H9 (cell line): ENCODE measurements around the gene TRIM37. TPM values are rescaled to one million over a fixed set of nuclear protein-coding genes. Genes with fewer than 3 reads are reported as not detected.

Experiments used
- DNase-seq: peaks from one replicate; pipeline ENCODE4 v3.0.0-alpha.2; 2017
- H2AFZ ChIP-seq: one replicate; pipeline ENCODE4 v1.6.1; 2013; ENCODE audit warnings: mild to moderate bottlenecking, low read length, control low read depth, moderate library complexity
- H2AK5ac ChIP-seq: 2 replicates; pipeline ENCODE4 v1.6.1; 2013; ENCODE audit warnings: low read length, control low read depth, mixed read lengths; ENCODE audit not compliant: insufficient read length
- H2BK120ac ChIP-seq: one replicate; pipeline ENCODE4 v1.6.1; 2013; ENCODE audit warnings: low read depth, mild to moderate bottlenecking, low read length, control low read depth, inconsistent platforms; ENCODE audit not compliant: poor library complexity, severe bottlenecking
- H2BK12ac ChIP-seq: 2 replicates; pipeline ENCODE4 v1.6.1; 2013; ENCODE audit warnings: low read length, control low read depth, mixed read lengths, low read depth; ENCODE audit not compliant: insufficient read length
- H2BK15ac ChIP-seq: 2 replicates; pipeline ENCODE4 v1.6.1; 2013; ENCODE audit warnings: low read depth, low read length, control low read depth
- H2BK20ac ChIP-seq: one replicate; pipeline ENCODE4 v1.6.1; 2013; ENCODE audit warnings: low read depth, mild to moderate bottlenecking, low read length, control low read depth, inconsistent platforms; ENCODE audit not compliant: poor library complexity, severe bottlenecking
- H2BK5ac ChIP-seq: 2 replicates; pipeline ENCODE4 v1.6.1; 2013; ENCODE audit warnings: low read length, control low read depth, mixed read lengths; ENCODE audit not compliant: insufficient read length
- H3K14ac ChIP-seq: 2 replicates; pipeline ENCODE4 v1.6.1; 2013; ENCODE audit warnings: low read length, control low read depth; ENCODE audit not compliant: insufficient read depth
- H3K18ac ChIP-seq: 2 replicates; pipeline ENCODE4 v1.6.1; 2013; ENCODE audit warnings: low read depth, mild to moderate bottlenecking, mixed read lengths, low read length, control low read depth; ENCODE audit not compliant: insufficient read length
- H3K23ac ChIP-seq: 2 replicates; pipeline ENCODE4 v1.6.1; 2013; ENCODE audit warnings: low read length, control low read depth, mixed read lengths, low read depth; ENCODE audit not compliant: insufficient read length
- H3K23me2 ChIP-seq: 2 replicates; pipeline ENCODE4 v1.6.1; 2013; ENCODE audit warnings: low read depth, mild to moderate bottlenecking, mixed read lengths, low read length, control low read depth; ENCODE audit not compliant: insufficient read length, poor library complexity, severe bottlenecking
- H3K27ac ChIP-seq: 2 replicates; pipeline ENCODE4 v1.5.1; 2013; ENCODE audit warnings: low read length, control low read depth, mixed read lengths, low read depth; ENCODE audit not compliant: insufficient read length
- H3K27me3 ChIP-seq: 2 replicates; pipeline ENCODE4 v1.6.1; 2013; ENCODE audit warnings: low read length, control low read depth, inconsistent platforms; ENCODE audit not compliant: insufficient read depth
- H3K4ac ChIP-seq: 2 replicates; pipeline ENCODE4 v1.6.1; 2013; ENCODE audit warnings: low read depth, mild to moderate bottlenecking, control low read depth, inconsistent platforms, low read length, moderate library complexity
- H3K4me1 ChIP-seq: 2 replicates; pipeline ENCODE4 v1.6.1; 2013; ENCODE audit warnings: low read length, control low read depth, inconsistent platforms; ENCODE audit not compliant: insufficient read depth
- H3K4me2 ChIP-seq: 2 replicates; pipeline ENCODE4 v1.6.1; 2013; ENCODE audit warnings: low read length, control low read depth, mixed read lengths; ENCODE audit not compliant: insufficient read length, insufficient read depth
- H3K56ac ChIP-seq: 2 replicates; pipeline ENCODE4 v1.6.1; 2013; ENCODE audit warnings: low read depth, mild to moderate bottlenecking, mixed read lengths, low read length, control low read depth; ENCODE audit not compliant: insufficient read length
- H3K79me1 ChIP-seq: 2 replicates; pipeline ENCODE4 v1.6.1; 2013; ENCODE audit warnings: low read depth, mild to moderate bottlenecking, moderate library complexity, low read length, control low read depth, inconsistent platforms; ENCODE audit not compliant: insufficient read depth, poor library complexity, severe bottlenecking
- H3K79me2 ChIP-seq: 2 replicates; pipeline ENCODE4 v1.6.1; 2013; ENCODE audit warnings: low read length, control low read depth, inconsistent platforms; ENCODE audit not compliant: insufficient read depth
- H3K9ac ChIP-seq: 2 replicates; pipeline ENCODE4 v1.6.1; 2013; ENCODE audit warnings: low read length, control low read depth, mixed read lengths; ENCODE audit not compliant: insufficient read length; ENCODE audit errors: extremely low read depth
- H3K9me3 ChIP-seq: one replicate; pipeline ENCODE4 v1.6.1; 2013; ENCODE audit warnings: low read depth, low read length, inconsistent platforms; ENCODE audit not compliant: control insufficient read depth
- H3T11ph ChIP-seq: one replicate; pipeline ENCODE4 v1.6.1; 2013; ENCODE audit warnings: mild to moderate bottlenecking, low read length, control low read depth, inconsistent platforms
- H4K20me1 ChIP-seq: one replicate; pipeline ENCODE4 v1.6.1; 2013; ENCODE audit not compliant: control insufficient read depth, insufficient read length, insufficient read depth
- H4K5ac ChIP-seq: 2 replicates; pipeline ENCODE4 v1.6.1; 2013; ENCODE audit warnings: low read depth, mild to moderate bottlenecking, mixed read lengths, low read length, control low read depth; ENCODE audit not compliant: insufficient read length
- H4K8ac ChIP-seq: replicated peaks from 2 replicates; pipeline ENCODE4 v1.6.1; 2013; ENCODE audit warnings: low read length, control low read depth, mixed read lengths, low read depth; ENCODE audit not compliant: insufficient read length
- H4K91ac ChIP-seq: 2 replicates; pipeline ENCODE4 v1.6.1; 2013; ENCODE audit warnings: low read depth, mild to moderate bottlenecking, moderate library complexity, mixed read lengths, low read length, control low read depth; ENCODE audit not compliant: insufficient read length
- H3K27ac Mint-ChIP-seq, 3 experiments: 2 replicates in 2 of 3; 3 replicates in 1 of 3; pipeline ENCODE4 v1.8.0; 2020 to 2021; ENCODE audit warnings: mixed read lengths in 3 of 3, mild to moderate bottlenecking in 1 of 3, moderate library complexity in 1 of 3
- H3K27me3 Mint-ChIP-seq: 2 replicates; pipeline ENCODE4 v1.8.0; 2021; ENCODE audit warnings: low read depth, mild to moderate bottlenecking, moderate library complexity, mixed read lengths
- H3K36me3 Mint-ChIP-seq, 3 experiments: 2 replicates in 2 of 3; 3 replicates in 1 of 3; pipeline ENCODE4 v1.8.0; 2020 to 2021; ENCODE audit warnings: low read depth in 3 of 3, mixed read lengths in 3 of 3; ENCODE audit not compliant: insufficient read depth in 1 of 3
- H3K4me1 Mint-ChIP-seq, 2 experiments: 2 replicates each; pipeline ENCODE4 v1.8.0; 2020; ENCODE audit warnings: mixed read lengths in 2 of 2
- H3K4me3 Mint-ChIP-seq, 2 experiments: 2 replicates in 1 of 2; 3 replicates in 1 of 2; pipeline ENCODE4 v1.8.0; 2020 to 2021; ENCODE audit warnings: mild to moderate bottlenecking in 2 of 2, mixed read lengths in 2 of 2, moderate library complexity in 1 of 2
- H3K9me3 Mint-ChIP-seq, 2 experiments: 2 replicates in 1 of 2; 3 replicates in 1 of 2; pipeline ENCODE4 v1.8.0; 2020; ENCODE audit warnings: mild to moderate bottlenecking in 2 of 2, mixed read lengths in 2 of 2, moderate library complexity in 1 of 2
- CTCF ChIP-seq: fragments of 200-600 bp; sonication (generic); conservative IDR thresholded peaks from 3 replicates; pipeline ENCODE4 v1.8.0; 2021; ENCODE audit warnings: antibody characterized with exemption, mild to moderate bottlenecking
- WGBS: extraction: QIAGEN DNeasy Blood & Tissue Kit; methylation state at CpG from one replicate; pipeline ENCODE4 v1.1.7; 2013; ENCODE audit warnings: missing lambda C conversion rate, low lambda C conversion rate, mixed read lengths; ENCODE audit not compliant: insufficient read length; ENCODE audit errors: extremely low coverage; 5-methylcytosine and 5-hydroxymethylcytosine counted together
- total RNA-seq: library from RNA; stranded (reverse); gene quantifications from 2 replicates; pipeline ENCODE4 v1.2.1, GENCODE V29; 2021

The TRIM37 gene
- total RNA-seq, 1 experiment from 2014 or later, result 52.1 TPM

DNA sequence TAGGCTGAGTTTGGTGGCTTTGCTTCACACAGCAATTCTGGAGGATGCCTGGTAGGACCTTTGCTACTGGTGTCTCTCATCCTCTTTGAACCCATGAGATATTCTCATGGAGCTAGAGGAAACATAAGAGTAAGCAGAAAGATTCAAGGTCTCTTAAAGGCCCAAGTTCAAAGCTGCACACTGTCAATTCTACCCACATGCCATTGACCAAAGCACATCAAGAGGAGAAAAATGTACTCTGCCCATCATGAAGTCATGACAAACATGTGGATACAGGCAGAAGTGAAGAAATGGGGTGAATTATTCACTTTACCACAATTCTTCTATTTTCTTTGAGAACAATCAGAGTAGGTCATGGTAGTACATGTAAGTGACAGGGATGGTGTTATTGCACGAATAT is 35.2 kb upstream of the TRIM37 start:
- no peak overlapping the region for H2BK5ac ChIP-seq
- no peak overlapping the region for H3K14ac ChIP-seq
- H3K79me2 ChIP-seq, result peaks cover 17% of the 10 kb centered on the region; the same call in 1 of the 2 replicates
- no peak overlapping the region for H2AFZ ChIP-seq
- no peak overlapping the region for H2BK12ac ChIP-seq
- H3K9me3 ChIP-seq, result no peaks in the 10 kb centered on the region
- H3K79me1 ChIP-seq, result peaks cover 12% of the 10 kb centered on the region
- H2BK20ac ChIP-seq, result no peak overlapping the region
- Mint-ChIP-seq H3K9me3 (no peaks in the 10 kb centered on the region), H3K36me3 (peaks cover 0 to 19% (median 14%) of the 10 kb centered on the region in 3 experiments; a peak in 6 of 7 replicates), H3K4me3 (no peak overlapping the region), H3K4me1 (peaks cover 0 to 4% of the 10 kb centered on the region in 2 experiments; a peak in 1 of 4 replicates), H3K27me3 (no peaks in the 10 kb centered on the region), H3K27ac (no peak overlapping the region)
- no peak overlapping the region for H4K8ac ChIP-seq
- H2BK15ac ChIP-seq, result no peak overlapping the region
- no peaks in the 10 kb centered on the region for H3K4me1 ChIP-seq
- no peak overlapping the region for H2BK120ac ChIP-seq
- DNase-seq, result no peak
- H4K20me1 ChIP-seq, result no peaks in the 10 kb centered on the region
- no peak overlapping the region for H3K23ac ChIP-seq
- H3K56ac ChIP-seq, result no peak overlapping the region
- no peak overlapping the region for H3K9ac ChIP-seq
- H2AK5ac ChIP-seq, result no peak overlapping the region
- H3K4ac ChIP-seq, result no peak overlapping the region
- no peak overlapping the region for H3T11ph ChIP-seq
- TF ChIP-seq CTCF, result no peak
- no peak overlapping the region for H4K91ac ChIP-seq
- no CpG with 5 or more reads among the region's 1 CpG for WGBS
- H3K18ac ChIP-seq, result no peak overlapping the region
- no peak overlapping the region for H3K4me2 ChIP-seq
- H3K27me3 ChIP-seq, result no peaks in the 10 kb centered on the region; the same call in 1 of the 2 replicates
- no peak overlapping the region for H3K27ac ChIP-seq
- H4K5ac ChIP-seq, result no peak overlapping the region
- H3K23me2 ChIP-seq, result no peaks in the 10 kb centered on the region
